ENCODE measurements around the gene VWA8. TPM values are rescaled to one million over a fixed set of nuclear protein-coding genes. Genes with fewer than 3 reads are reported as not detected.

The VWA8 gene
- polyA plus RNA-seq, 1 of the 3 experiments (the other 2 are of a cell fraction): 5.5 TPM

GRCh38 chr13:41905600-41906254 is 55.2 kb downstream of the VWA8 start:
- Histone ChIP-seq H3K9me3 (no peaks in the 10 kb centered on the region), H3K9ac (no peak overlapping the region), H3K79me2 (ENCODE audit: insufficient read depth) (no peaks in the 10 kb centered on the region), H3K4me1 (ENCODE audit: control insufficient read depth in 1 of 2, insufficient read depth in 2 of 2, low read depth in 1 of 2, low read length in 1 of 2) (no peaks in the 10 kb centered on the region), H3K4me3 (ENCODE audit: low read depth in 2 of 2, low read length in 1 of 2) (no peak overlapping the region), H3K36me3 (replicated peaks in 1 of 2; ENCODE audit: control insufficient read depth in 1 of 2, insufficient read depth in 2 of 2, low read length in 1 of 2) (peaks cover 15 to 17% of the 10 kb centered on the region in 2 experiments), H3K27ac (ENCODE audit: low read depth in 2 of 2, low read length in 1 of 2) (no peak overlapping the region), H2AFZ (ENCODE audit: low read depth) (no peak overlapping the region), H3F3A (replicated peaks; ENCODE audit: insufficient read depth) (no peaks in the 10 kb centered on the region), H4K20me1 (ENCODE audit: insufficient read depth) (no peaks in the 10 kb centered on the region), H3K4me2 (no peak overlapping the region), H3K27me3 (ENCODE audit: insufficient read depth) (no peaks in the 10 kb centered on the region), H3K9me2 (no peaks in the 10 kb centered on the region)
- CTCF ChIA-PET: interaction anchor here (1.0 to 2.0 kb wide), 2 partner anchors 12 to 13 kb away, joined by 5 read pairs; no protein-coding TSS in a partner anchor
- peak; percentile 33 for DNase-seq
- POLR2A ChIA-PET: no interaction called here
- 49% methylated on average over 2 of the region's 2 CpGs for WGBS (ENCODE audit: low lambda C conversion rate)
- TF ChIP-seq FOXM1 (IDR thresholded peaks at IDR 0.05; ENCODE audit: low read depth): no peak
- TF ChIP-seq YY1 (IDR thresholded peaks at IDR 0.05; ENCODE audit: low read depth): no peak
- no peak for TF ChIP-seq POLR2AphosphoS5 (IDR thresholded peaks at IDR 0.05; ENCODE audit: low read depth, low read length)
- TF ChIP-seq CTCF (IDR thresholded peaks at IDR 0.05): peak; percentile 73
- TF ChIP-seq ZBTB33 (IDR thresholded peaks at IDR 0.05; ENCODE audit: borderline replicate concordance, low read depth): no peak
- no peak for TF ChIP-seq NFIC (IDR thresholded peaks at IDR 0.05; ENCODE audit: borderline replicate concordance)
- no peak for TF ChIP-seq USF2 (IDR thresholded peaks at IDR 0.05; ENCODE audit: borderline replicate concordance, low read depth, low read length)
- no peak for TF ChIP-seq ELF1 (IDR thresholded peaks at IDR 0.05)
- no peak for TF ChIP-seq USF1 (IDR thresholded peaks at IDR 0.05; ENCODE audit: borderline replicate concordance, low read depth)
- peak; percentile 56 for TF ChIP-seq RAD21 (IDR thresholded peaks at IDR 0.05; ENCODE audit: low read length)
- TF ChIP-seq GABPA (IDR thresholded peaks at IDR 0.05; ENCODE audit: low read depth): no peak
- TF ChIP-seq RFX5 (IDR thresholded peaks at IDR 0.05; ENCODE audit: low read length): no peak
- no peak for TF ChIP-seq MEF2A (IDR thresholded peaks at IDR 0.05; ENCODE audit: borderline replicate concordance, low read depth)
- no peak for TF ChIP-seq REST (IDR thresholded peaks at IDR 0.05; ENCODE audit: low read depth, low read length)
- TF ChIP-seq MXI1 (IDR thresholded peaks at IDR 0.05; ENCODE audit: low read depth, low read length): no peak
- TF ChIP-seq EZH2phosphoT487 (IDR thresholded peaks at IDR 0.05; ENCODE audit: borderline replicate concordance, low read depth): no peak
- TF ChIP-seq SMC3 (IDR thresholded peaks at IDR 0.05; ENCODE audit: low read depth, low read length): 0 out of 2 replicates have a peak, but pooled peaks have one; percentile 22
- no peak for TF ChIP-seq MAX (IDR thresholded peaks at IDR 0.05; ENCODE audit: low read depth)
- no peak for TF ChIP-seq FOSL2 (IDR thresholded peaks at IDR 0.05; ENCODE audit: borderline replicate concordance, low read depth)
- no peak for TF ChIP-seq RCOR1 (IDR thresholded peaks at IDR 0.05; ENCODE audit: low read length)
- no peak for TF ChIP-seq NRF1 (IDR thresholded peaks at IDR 0.05; ENCODE audit: low read depth, low read length)
- TF ChIP-seq IRF3 (IDR thresholded peaks at IDR 0.05; ENCODE audit: low read depth, low read length): no peak
- no peak for TF ChIP-seq RXRA (IDR thresholded peaks at IDR 0.05; ENCODE audit: borderline replicate concordance, low read depth)
